HG03575 (cell line): ENCODE results near the gene KRT33A.

Experiments
- ATAC-seq: cut with Tn5 transposase; IDR thresholded peaks from one replicate; pipeline ENCODE4 v1.9.1; 2021; ENCODE audit not compliant: unreplicated experiment, insufficient number of reproducible peaks, low FRiP score; ENCODE audit errors: extremely low read depth

KRT33A gene

DNA sequence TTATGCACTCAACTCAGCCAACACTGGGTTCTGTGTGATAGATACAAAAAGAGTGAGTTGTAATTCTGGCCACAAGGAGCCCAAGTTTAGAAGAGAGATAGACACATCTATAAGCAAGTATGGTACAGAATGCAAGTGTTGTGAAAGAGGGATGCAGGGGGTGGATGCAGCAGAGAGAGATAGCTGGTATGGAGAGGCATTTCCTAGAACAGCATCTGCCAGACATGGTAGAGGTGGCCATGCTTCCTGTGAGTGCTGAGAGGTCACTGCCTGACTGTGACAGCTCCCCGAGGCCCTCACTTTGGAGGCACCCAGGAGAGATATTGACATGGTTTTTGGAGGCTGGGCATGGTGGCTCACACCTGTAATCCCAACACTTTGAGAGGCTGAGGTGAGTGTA, 39.5 kb downstream of the KRT33A start:
- ATAC-seq: no peak

DNA sequence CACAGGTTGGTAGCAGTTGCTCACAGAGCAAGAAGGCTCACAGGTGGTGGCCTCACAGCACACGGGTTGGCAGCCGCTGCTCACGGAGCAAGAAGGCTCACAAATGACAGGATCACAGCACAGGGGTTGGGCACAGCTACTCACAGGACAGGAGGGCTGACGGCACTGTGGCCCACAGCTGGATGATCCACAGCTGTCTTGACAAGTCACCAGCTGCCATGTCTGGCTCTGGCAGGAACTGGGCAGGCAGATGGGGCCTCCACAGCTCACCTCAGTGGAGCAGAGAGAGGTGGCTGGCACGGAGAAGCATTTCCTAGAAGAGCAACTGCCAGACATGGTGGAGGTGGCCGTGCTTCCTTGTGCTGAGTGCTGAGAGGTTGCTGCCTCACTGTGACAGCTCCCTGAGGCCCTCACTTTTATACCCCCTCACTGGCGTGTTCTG, 41.7 kb downstream of the KRT33A start, which contains the start of gene KRTAP16-1:
Gene KRTAP16-1, minus strand, starts transcription at position 392 of the 442 bp plus-strand sequence. Its CDS starts 56 bp downstream, at position 336.
- no peak for ATAC-seq

DNA sequence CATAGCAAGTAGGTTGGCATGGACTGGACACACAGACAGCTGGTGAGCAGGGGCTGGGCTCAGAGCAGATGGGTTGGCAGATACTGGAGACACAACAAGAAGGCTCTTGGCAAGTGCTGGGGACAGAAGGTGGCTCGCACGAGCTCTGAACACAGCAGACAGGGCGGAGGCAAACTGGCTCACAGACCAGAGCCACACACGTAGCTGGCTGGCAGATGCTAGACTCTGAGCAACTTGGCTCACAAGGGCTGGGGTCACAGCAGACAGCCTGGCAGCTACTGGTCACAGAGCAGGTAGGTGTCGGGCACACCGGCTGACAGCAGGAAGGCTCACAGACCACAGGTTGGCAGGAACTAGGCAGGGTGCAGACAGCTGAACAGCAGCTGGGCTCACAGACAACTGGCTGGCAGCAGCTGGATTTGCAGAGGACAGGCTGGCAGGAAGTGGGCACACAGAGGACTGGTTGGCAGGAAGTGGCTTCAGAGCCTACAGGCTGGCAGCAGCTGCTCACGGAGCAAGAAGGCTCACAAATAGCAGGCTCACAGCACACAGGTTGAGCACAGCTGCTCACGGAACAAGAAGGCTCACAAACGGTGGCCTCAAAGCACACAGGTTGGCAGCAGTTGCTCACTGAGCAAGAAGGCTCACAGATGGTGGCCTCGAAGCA, 42.2 kb downstream of the KRT33A start:
- no peak for ATAC-seq

DNA sequence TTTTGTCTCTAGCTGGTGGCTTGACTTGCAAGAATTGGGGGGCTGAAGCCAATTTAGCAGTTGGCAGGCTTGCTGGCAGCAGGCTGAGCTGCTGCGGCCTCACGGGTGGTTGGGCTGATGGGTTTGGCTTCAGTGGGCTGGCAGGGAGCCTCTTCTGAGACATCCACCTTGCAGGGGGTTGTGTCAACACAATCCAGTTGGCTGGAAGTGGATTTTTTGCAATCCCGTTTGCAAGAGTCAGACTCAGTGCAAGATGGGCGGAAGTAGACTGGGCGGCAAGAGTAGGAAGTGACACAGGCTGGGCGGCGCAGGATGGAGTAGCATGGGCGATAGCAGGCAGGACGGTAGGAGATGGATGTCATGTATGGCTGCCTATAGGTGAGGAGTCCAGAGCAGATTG, 43.0 kb downstream of the KRT33A start:
- no peak for ATAC-seq

DNA sequence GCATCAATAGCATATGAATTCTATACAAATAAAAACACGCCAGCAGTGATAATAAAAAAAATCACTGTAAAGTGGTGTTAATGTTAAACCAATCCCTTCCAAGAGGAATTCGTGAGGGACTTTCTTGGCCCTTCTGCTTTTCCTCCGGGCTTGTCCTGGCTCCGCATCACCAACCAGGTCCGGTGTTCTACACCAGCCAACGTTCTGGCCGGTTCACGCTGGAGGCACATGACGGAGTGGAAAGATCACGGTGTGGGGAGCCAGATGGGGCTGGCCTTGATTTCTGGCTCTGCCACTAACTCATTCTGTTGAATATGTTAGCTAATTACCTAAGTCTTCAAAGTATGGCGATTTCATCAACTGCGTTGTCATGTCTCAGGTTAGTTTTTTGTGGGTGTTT, 46.5 kb downstream of the KRT33A start:
- no peak for ATAC-seq

DNA sequence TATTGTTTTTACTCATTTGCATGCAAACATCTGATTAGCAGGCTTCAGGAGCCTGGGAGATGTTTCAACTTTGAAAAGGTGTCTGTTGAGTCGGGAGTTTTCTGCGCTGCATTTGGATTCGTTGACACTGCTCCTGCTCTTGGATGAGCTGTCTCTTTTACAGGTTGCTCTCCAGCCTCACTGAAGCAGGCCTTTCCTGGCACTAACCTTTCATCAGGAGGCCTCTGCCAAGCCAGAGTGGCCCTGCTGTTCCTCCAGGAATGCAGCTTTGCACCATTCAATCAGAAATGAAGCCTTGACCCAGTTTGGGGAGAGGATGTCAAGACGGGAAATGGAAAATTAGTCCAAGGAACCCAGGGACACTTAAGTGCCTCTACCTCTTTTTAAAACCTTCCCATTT, 47.6 kb downstream of the KRT33A start:
- no peak for ATAC-seq

DNA sequence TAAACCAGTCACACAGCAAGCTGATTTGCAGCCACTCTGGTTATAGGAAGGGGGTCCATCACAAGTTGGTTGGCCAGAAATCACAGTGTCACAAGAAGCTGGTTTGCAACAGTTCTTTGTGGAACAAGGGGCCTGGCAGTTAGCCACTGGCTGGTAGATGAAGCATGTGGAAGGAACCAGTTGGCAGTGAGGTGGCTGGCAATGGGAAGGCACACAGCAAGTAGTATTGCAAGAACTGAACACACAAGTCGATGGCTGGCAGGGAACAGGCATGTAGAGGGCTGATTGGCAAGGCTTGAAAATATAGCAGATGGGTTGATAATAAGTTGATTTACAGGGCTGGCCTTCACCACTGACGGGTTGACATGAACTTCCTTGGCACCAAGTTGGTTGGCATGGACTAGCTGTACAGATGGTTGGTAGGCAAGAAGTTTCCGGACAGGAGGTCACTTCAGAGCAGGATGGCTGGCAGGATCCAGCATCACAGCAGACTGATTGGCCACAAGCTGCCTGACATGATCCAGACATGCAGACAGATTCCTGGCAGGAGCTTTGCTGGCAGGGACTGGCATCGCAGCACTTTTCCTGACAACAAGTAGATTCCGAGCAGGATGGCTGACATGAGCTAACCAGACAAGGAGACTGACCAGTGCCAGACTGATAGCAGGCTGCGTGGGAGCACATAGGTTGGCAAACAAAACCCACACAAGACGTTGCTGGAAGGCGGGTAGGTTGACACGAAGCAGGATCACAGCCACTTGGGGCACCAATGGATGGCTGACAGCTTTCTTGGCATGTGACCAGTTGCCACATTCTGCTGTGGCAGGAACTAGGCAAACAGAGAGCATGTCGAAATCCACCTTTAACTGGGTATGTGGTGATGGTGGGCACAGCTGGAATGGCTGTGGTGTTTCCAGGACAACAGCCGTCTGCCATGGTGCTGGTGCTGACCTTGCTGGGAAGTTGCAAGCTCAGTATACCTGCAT, 48.4 kb downstream of the KRT33A start, which contains the start of gene KRTAP29-1:
Gene KRTAP29-1, minus strand, starts transcription at position 936 of the 986 bp plus-strand sequence. Its CDS starts 0 bp downstream, at position 936.
- ATAC-seq: no peak

DNA sequence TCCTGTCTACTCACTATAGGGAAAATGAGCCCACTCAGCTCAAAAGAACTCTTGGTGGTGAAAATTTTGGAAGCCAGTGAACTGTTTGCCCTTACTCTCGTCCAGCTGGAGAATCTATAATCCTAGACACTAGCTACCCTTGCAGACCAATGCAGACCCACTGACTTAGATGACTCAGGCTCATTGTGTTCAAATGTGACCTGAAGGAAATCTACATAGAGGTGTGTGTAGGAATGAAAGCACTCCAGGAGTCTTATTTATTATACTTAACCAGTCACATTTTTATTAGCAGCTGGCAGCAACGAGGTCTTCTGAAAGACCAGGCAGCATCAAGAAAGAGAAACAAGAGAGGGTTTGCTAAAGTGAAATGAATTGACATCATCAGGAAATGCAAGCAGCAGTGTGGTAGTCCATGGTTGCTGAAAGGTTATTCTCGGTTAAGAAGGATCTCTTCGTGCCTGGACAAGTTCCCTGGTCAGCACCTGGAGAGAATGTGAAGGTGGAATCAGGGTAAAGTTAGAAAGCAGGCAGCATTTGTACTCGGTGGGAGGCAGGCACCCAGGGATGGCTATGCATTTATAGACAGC, 49.3 kb downstream of the KRT33A start:
- no peak for ATAC-seq

DNA sequence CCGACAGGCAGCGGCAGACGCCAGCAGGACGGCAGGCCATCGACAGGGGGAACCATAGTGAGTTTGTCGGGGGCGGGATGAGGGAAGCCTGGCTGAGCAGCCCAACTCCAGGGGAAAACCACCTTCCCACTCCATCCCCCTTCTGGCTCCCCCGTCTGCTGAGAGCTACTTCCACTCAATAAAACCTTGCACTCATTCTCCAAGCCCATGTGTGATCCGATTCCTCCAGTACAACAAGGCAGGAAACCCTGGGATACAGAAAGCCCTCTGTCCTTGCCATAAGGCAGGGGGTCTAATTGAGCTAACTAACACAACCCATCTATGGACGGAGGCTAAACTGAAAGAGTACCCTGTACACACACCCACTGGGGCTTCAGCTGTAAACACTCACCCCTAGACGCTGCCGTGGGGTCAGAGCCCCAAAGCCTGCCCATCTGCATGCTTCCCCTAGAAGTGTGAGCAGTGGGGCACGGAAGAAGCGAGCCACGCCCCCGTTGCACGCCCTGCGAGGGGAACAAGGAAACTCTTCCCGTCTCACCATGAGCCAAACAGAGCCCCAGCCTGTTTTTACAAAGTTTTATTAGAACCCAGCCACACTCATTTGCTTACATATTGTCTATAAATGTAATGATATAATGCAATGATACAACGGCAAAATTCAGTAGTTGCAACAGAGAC, 52.0 kb downstream of the KRT33A start:
- ATAC-seq: no peak

DNA sequence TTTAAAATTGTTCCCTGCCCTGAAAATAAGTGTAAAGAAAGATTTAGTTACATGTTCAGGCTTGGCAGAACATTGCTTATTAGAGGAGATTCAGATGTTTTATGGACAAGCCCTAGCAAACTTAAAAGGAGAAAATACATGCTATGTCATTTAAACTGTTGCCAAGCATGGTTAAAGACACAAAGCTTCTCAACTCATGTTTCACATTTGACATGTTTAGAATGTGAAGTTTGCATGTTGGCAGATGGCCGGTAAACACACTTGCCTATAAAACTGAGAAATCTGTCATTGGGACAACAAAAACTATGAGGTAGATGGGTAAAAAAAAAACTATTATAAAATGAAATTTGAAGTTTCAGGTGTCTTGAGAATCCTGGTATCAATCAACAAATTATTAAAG, 53.8 kb downstream of the KRT33A start:
- no peak for ATAC-seq
